ENCODE results near the gene DAAM1.

Gene DAAM1

GRCh38 chr14:59221568-59221967 lies 33.1 kb downstream of the DAAM1 start:
- no peak for DNase-seq (ENCODE audit: low spot score)

- no peak for DNase-seq (ENCODE audit: low spot score)
Measured at GRCh38 chr14:59224341-59224740, 35.9 kb downstream of the DAAM1 start.

- DNase-seq (ENCODE audit: low spot score): no peak
Measured at GRCh38 chr14:59225281-59225680, 36.8 kb downstream of the DAAM1 start.

GRCh38 chr14:59228421-59228820 lies 40.0 kb downstream of the DAAM1 start:
- no peak for DNase-seq (ENCODE audit: low spot score)

GRCh38 chr14:59229653-59230406 lies 41.4 kb downstream of the DAAM1 start:
- DNase-seq (ENCODE audit: low spot score): no peak

DNA sequence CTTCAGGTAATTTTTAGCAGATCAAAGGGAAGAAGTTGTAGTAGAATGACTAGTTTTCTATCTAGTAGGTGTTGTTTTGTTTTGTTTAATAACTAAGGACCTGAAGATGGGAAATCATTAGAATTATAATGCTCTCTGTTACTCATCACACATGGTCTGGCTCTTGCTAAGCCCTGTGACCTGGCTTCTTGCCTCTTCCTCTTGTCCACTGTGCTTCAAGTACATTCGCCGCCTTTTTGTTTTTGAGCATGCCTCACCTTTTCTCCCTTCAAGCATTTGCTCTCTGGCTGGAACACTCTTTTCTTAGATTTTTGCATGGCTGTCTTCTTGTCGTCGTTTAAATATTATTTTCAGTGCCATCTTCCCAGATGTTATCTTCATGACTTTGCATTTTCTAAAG lies 47.7 kb downstream of the DAAM1 start:
- DNase-seq (ENCODE audit: low spot score): no peak

GRCh38 chr14:59238216-59238615 lies 49.7 kb downstream of the DAAM1 start:
- DNase-seq (ENCODE audit: low spot score): no peak

GRCh38 chr14:59239022-59239421 lies 50.6 kb downstream of the DAAM1 start:
- no peak for DNase-seq (ENCODE audit: low spot score)

DNA sequence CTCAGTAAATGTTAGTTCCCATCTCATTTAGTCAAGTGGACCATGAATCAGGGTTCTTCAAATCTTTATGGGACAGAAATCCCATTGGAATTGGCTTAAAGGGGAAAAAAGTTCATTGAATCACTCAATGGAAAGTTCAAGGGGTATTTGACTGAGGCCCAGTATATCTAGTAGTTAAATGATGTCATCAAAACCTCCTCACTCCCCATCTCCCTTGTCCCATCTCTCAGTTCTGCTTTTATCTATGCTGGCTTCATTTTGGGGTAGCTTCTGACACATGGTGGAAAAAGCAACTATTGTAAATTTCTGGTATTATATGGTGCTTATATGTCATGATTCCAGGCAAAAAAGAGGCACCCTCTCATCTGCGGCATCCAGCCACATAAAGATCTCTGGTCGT lies 51.9 kb downstream of the DAAM1 start:
- DNase-seq (ENCODE audit: low spot score): no peak

DNA sequence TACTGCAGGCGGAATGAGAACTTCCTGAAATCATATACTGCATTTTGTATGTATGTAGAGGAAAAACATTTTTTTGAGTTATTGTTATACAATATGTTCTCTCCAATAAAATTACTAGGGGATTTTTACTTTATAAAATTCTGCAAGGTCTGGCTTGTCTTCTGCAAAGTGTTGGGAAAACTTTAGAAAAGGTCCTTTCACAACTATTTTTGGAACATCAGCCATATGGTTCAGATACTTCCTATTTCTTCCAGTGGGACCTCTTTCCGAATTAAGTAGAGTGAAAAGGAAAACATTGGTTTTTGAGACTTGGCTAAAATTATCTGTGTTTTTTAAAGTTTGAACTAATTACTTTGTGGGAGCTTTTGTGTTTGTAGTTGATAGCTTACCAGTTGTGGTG lies 52.7 kb downstream of the DAAM1 start:
- DNase-seq (ENCODE audit: low spot score): no peak

GRCh38 chr14:59243174-59243573 lies 54.7 kb downstream of the DAAM1 start:
- no peak for DNase-seq (ENCODE audit: low spot score)

- no peak for DNase-seq (ENCODE audit: low spot score)
Measured at GRCh38 chr14:59244581-59244980, 56.1 kb downstream of the DAAM1 start.

- no peak for DNase-seq (ENCODE audit: low spot score)
Measured at GRCh38 chr14:59245809-59246295, 57.4 kb downstream of the DAAM1 start.

DNA sequence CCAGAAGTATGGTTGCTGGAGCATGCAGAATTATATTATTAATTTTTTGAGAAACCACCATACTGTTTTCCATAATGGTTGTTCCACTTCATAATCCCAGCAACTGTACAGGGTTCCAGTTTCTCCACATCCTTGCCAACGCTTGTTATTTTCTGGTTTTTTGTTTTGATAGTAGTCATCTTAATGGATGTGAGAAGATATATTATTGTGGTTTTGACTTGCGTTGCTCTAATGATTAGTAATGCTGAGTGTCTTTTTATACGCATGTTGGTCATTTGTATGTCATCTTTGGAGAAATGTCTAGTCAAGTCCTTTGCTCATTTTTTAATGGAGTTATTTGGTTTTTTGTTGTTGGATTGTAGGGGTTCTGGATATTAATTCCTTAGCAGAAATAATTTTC lies 58.1 kb downstream of the DAAM1 start:
- no peak for DNase-seq (ENCODE audit: low spot score)

DNA sequence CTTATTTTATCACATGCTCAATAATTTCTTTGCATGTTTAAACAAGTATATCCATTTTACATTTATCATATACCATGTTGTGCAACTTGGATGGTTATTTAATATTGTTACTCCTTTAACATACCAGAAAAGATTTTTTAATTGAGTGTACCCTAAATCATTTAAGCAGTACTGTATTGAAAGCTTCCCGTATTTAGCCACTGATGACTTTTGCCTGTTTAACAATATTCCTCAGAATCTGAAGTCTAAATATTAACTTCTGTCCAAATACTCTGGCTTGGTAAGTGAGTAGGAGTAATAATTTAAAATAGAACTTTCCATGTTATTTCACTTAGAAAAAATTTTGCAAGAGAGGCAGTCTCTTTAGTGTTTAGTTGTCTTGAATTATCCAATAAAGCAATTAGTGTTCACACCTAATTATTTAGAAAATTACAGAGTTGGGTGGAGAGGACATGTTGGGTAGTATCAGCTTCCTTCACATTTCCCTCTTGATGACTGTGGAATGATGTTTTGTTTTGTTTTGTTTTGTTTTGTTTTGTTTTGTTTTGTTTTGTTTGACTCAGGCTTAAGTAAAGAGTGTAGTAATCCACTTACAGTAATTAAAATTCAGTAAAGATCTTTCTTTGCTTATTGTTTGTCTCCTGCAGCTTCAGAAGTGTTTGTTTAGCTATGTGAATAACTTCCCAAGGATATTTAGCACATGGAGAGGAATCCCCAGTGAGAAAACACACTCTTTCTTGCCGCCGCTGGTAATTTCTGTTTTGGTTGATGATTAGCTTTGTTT lies 59.5 kb downstream of the DAAM1 start:
- DNase-seq (ENCODE audit: low spot score): no peak

- DNase-seq (ENCODE audit: low spot score): no peak
Measured at GRCh38 chr14:59249029-59249428, 60.6 kb downstream of the DAAM1 start.

DNA sequence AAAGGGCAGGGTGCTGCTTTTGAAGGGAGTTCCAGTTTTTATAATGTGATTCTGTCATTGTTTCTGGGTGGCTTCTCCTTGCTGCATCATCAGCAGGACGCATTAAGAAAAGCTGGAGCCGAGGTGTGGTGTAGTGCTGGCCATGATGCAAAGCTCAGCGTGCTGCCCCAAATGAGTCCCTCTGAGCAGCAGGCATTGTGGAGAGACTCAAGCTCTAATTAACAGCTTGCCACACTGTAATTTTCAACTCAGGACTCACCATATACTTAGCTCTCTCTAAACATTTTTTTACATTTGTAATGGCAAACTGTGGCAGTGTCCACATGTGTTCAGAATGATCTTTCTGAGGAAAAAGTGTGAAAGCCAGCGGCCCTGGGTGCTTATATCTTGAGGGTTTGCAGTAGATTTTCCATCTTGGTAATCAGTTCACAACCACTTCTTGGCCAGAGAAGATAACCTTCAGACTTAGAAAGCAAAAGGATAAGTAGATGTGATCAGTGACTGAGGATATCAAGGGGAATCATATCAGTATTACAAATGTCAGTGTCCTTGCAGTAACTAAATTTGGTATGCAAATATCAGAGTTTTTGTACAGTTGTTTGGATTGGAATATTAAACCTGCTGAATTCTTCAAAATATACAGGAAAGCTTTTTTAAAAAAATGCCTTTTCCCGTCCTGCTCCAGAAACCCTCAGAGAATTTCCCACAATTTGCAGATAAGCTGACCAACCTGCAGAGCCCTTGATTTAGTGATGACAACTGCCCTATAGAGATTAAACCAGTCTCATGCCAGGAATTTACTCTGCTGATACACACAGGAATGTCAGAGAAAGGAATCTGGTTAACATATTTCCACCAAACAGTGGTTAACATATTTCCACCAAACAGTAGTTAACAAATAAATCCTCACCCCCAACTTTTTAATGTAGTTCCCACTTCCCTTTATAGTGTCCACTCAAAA lies 63.6 kb downstream of the DAAM1 start:
- no peak for DNase-seq (ENCODE audit: low spot score)

DNA sequence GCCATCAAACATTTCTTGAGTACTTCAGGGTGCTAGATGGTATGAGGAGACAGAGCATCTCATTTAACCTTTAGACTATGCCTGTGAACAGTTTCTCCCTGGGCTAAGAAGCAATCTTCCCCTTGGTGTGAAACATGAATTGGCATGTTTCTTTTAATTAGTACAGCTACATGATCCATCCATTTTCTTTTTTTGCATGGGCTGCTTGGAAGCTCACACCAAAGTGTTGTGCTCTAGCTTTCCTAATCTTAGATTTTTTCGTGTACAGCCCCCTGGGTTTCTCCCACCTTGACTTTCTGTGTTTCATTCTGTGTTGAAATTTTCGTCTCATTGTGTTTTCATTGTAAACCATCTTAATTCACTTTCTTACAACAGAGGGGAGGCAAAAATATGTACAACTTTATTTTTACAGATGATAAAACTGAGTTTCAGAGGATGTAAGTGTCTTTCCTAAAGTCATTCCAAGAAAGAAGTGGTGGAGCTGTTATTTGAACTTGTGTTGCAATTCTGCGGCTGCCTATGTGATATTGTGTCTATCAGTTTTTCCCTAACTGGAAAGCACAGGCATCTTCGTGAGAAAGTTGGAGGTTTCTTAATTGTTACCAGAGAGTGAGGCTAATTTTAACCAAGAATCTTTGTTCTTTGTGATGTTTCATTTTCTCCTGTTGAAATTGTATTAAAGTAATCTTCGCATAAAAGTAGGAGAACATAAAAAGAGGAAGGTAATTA lies 64.5 kb downstream of the DAAM1 start:
- no peak for DNase-seq (ENCODE audit: low spot score)

DNA sequence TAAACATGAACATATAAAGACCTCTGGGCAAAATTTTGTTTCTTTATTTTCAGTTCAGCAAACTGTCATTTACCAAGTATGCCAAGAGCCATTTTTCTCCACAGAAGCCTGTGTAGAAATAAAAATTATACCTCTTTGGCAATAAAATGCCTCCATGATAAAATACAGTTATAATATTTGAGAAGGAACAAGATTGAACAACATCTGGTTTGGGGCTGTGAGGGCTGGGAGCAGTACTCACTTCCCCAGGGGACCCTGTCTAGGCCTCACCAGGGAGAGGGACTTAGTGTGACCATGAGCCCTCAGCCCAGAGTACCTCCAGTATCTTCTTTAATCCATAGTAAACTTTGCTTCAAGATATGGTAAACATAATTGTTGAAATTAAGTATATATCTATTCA lies 65.1 kb downstream of the DAAM1 start:
- DNase-seq (ENCODE audit: low spot score): peak; percentile 1

GRCh38 chr14:59254146-59254910 lies 65.9 kb downstream of the DAAM1 start:
- DNase-seq (ENCODE audit: low spot score): no peak
